ENCODE data around the gene RXRA. TPM values are rescaled to one million over a fixed set of nuclear protein-coding genes. Genes with fewer than 3 reads are reported as not detected.

RXRA gene
- total and polyA plus RNA-seq, 7 experiments from 2014 or later = 0.31 to 59.5 (median 8.4) TPM

GRCh38 chr9:134419684-134420076 lies 93.4 kb downstream of the RXRA start:
- Mint-ChIP-seq H3K9me3 (no peaks in the 10 kb centered on the region), H3K36me3 (no peaks in the 10 kb centered on the region), H3K27me3 (no peaks in the 10 kb centered on the region), H3K4me1 (peaks cover 0 to 6% (median 0%) of the 10 kb centered on the region in 7 donors), H3K4me3 (no peak overlapping the region), H3K27ac (no peak overlapping the region)
- H3K27ac ChIP-seq (ENCODE audit: low read depth, low read length) = no peak overlapping the region
- no peaks in the 10 kb centered on the region for H3K9me3 ChIP-seq (ENCODE audit: control insufficient read depth in 2 of 3, low read length in 3 of 3)
- ChIA-PET POLR2A (no interaction called here), CTCF (no interaction called here)
- H3K27me3 ChIP-seq (ENCODE audit: control insufficient read depth in 2 of 2, insufficient read depth in 2 of 2, low read length in 2 of 2) = no peaks in the 10 kb centered on the region
- ATAC-seq = no peak
- H3K36me3 ChIP-seq (ENCODE audit: control insufficient read depth in 2 of 3, insufficient read depth in 3 of 3, low read length in 3 of 3) = peaks cover 0 to 9% (median 0%) of the 10 kb centered on the region in 3 experiments
- DNase-seq = no peak
- no peaks in the 10 kb centered on the region for H3K4me1 ChIP-seq (ENCODE audit: control insufficient read depth in 2 of 2, insufficient read depth in 2 of 2, low read length in 2 of 2)
- intact Hi-C loops (cut with micrococcal nuclease) = no loop called here
- H3K4me3 ChIP-seq (ENCODE audit: low read length) = no peak overlapping the region

- Histone ChIP-seq H3K4me1 (ENCODE audit: control insufficient read depth in 2 of 2, insufficient read depth in 2 of 2, low read length in 2 of 2) (no peaks in the 10 kb centered on the region), H3K27ac (ENCODE audit: low read depth, low read length) (no peak overlapping the region), H3K9me3 (ENCODE audit: control insufficient read depth in 2 of 3, low read length in 3 of 3) (no peaks in the 10 kb centered on the region), H3K27me3 (ENCODE audit: control insufficient read depth in 2 of 2, insufficient read depth in 2 of 2, low read length in 2 of 2) (no peaks in the 10 kb centered on the region), H3K4me3 (ENCODE audit: low read length) (no peak overlapping the region), H3K36me3 (ENCODE audit: control insufficient read depth in 2 of 3, insufficient read depth in 3 of 3, low read length in 3 of 3) (peaks cover 0 to 9% (median 0%) of the 10 kb centered on the region in 3 experiments)
- no peaks in the 10 kb centered on the region for H3K9me3 Mint-ChIP-seq
- ChIA-PET CTCF (no interaction called here), POLR2A (no interaction called here)
- H3K36me3 Mint-ChIP-seq = no peaks in the 10 kb centered on the region
- H3K27me3 Mint-ChIP-seq = no peaks in the 10 kb centered on the region
- H3K4me1 Mint-ChIP-seq = peaks cover 0 to 6% (median 0%) of the 10 kb centered on the region in 7 donors
- intact Hi-C loops (cut with micrococcal nuclease) = no loop called here
- H3K27ac Mint-ChIP-seq = no peak overlapping the region
- ATAC-seq (no peak), DNase-seq (no peak)
- no peak overlapping the region for H3K4me3 Mint-ChIP-seq
Observed at GRCh38 chr9:134420281-134420845, 94.1 kb downstream of the RXRA start.

- peak overlapping the region in 1 of 9 donors; percentile 37 for H3K27ac Mint-ChIP-seq
- H3K9me3 ChIP-seq (ENCODE audit: control insufficient read depth in 2 of 3, low read length in 3 of 3) = no peaks in the 10 kb centered on the region
- peaks cover 0 to 9% (median 0%) of the 10 kb centered on the region in 3 experiments for H3K36me3 ChIP-seq (ENCODE audit: control insufficient read depth in 2 of 3, insufficient read depth in 3 of 3, low read length in 3 of 3)
- DNase-seq (no peak), ATAC-seq (no peak)
- no peaks in the 10 kb centered on the region for H3K36me3 Mint-ChIP-seq
- H3K27me3 ChIP-seq (ENCODE audit: control insufficient read depth in 2 of 2, insufficient read depth in 2 of 2, low read length in 2 of 2) = no peaks in the 10 kb centered on the region
- H3K4me1 ChIP-seq (ENCODE audit: control insufficient read depth in 2 of 2, insufficient read depth in 2 of 2, low read length in 2 of 2) = no peaks in the 10 kb centered on the region
- CTCF ChIA-PET = no interaction called here
- H3K27me3 Mint-ChIP-seq = no peaks in the 10 kb centered on the region
- no peak overlapping the region for H3K27ac ChIP-seq (ENCODE audit: low read depth, low read length)
- no peak overlapping the region for H3K4me3 Mint-ChIP-seq
- peaks cover 0 to 6% (median 0%) of the 10 kb centered on the region in 7 donors for H3K4me1 Mint-ChIP-seq
- H3K9me3 Mint-ChIP-seq = no peaks in the 10 kb centered on the region
- intact Hi-C loops (cut with micrococcal nuclease) = no loop called here
- H3K4me3 ChIP-seq (ENCODE audit: low read length) = no peak overlapping the region
- POLR2A ChIA-PET = no interaction called here
Observed at GRCh38 chr9:134420974-134421432, 94.7 kb downstream of the RXRA start.

GRCh38 chr9:134421888-134422287 lies 95.6 kb downstream of the RXRA start:
- Mint-ChIP-seq H3K36me3 (no peaks in the 10 kb centered on the region), H3K4me3 (no peak overlapping the region), H3K4me1 (peaks cover 0 to 6% (median 0%) of the 10 kb centered on the region in 7 donors), H3K9me3 (no peaks in the 10 kb centered on the region), H3K27ac (no peak overlapping the region), H3K27me3 (no peaks in the 10 kb centered on the region)
- Histone ChIP-seq H3K27me3 (ENCODE audit: control insufficient read depth in 2 of 2, insufficient read depth in 2 of 2, low read length in 2 of 2) (no peaks in the 10 kb centered on the region), H3K4me1 (ENCODE audit: control insufficient read depth in 2 of 2, insufficient read depth in 2 of 2, low read length in 2 of 2) (no peaks in the 10 kb centered on the region), H3K27ac (ENCODE audit: low read depth, low read length) (no peak overlapping the region), H3K9me3 (ENCODE audit: control insufficient read depth in 2 of 3, low read length in 3 of 3) (no peaks in the 10 kb centered on the region), H3K36me3 (ENCODE audit: control insufficient read depth in 2 of 3, insufficient read depth in 3 of 3, low read length in 3 of 3) (peaks cover 0 to 9% (median 0%) of the 10 kb centered on the region in 3 experiments), H3K4me3 (ENCODE audit: low read length) (no peak overlapping the region)
- intact Hi-C loops (cut with micrococcal nuclease) = no loop called here
- ChIA-PET CTCF (no interaction called here), POLR2A (no interaction called here)
- no peak for DNase-seq
- ATAC-seq = no peak

- H3K27ac Mint-ChIP-seq = no peak overlapping the region
- CTCF ChIA-PET = interaction anchor here (0.5 kb wide), 1 partner anchor 1897 kb away, joined by 4 read pairs; no protein-coding TSS in a partner anchor
- Histone ChIP-seq H3K36me3 (ENCODE audit: control insufficient read depth in 2 of 3, insufficient read depth in 3 of 3, low read length in 3 of 3) (peaks cover 0 to 9% (median 0%) of the 10 kb centered on the region in 3 experiments), H3K9me3 (ENCODE audit: control insufficient read depth in 2 of 3, low read length in 3 of 3) (no peaks in the 10 kb centered on the region), H3K27me3 (ENCODE audit: control insufficient read depth in 2 of 2, insufficient read depth in 2 of 2, low read length in 2 of 2) (no peaks in the 10 kb centered on the region), H3K27ac (ENCODE audit: low read depth, low read length) (no peak overlapping the region), H3K4me3 (ENCODE audit: low read length) (no peak overlapping the region), H3K4me1 (ENCODE audit: control insufficient read depth in 2 of 2, insufficient read depth in 2 of 2, low read length in 2 of 2) (no peaks in the 10 kb centered on the region)
- H3K4me1 Mint-ChIP-seq = peaks cover 0 to 6% (median 0%) of the 10 kb centered on the region in 7 donors
- POLR2A ChIA-PET = no interaction called here
- H3K4me3 Mint-ChIP-seq = no peak overlapping the region
- H3K9me3 Mint-ChIP-seq = no peaks in the 10 kb centered on the region
- intact Hi-C loops (cut with micrococcal nuclease) = no loop called here
- H3K27me3 Mint-ChIP-seq = no peaks in the 10 kb centered on the region
- H3K36me3 Mint-ChIP-seq = no peaks in the 10 kb centered on the region
- DNase-seq (no peak), ATAC-seq (no peak)
Observed at GRCh38 chr9:134422301-134423090, 96.2 kb downstream of the RXRA start.

GRCh38 chr9:134423166-134423565 lies 96.9 kb downstream of the RXRA start:
- ChIA-PET POLR2A (no interaction called here), CTCF (interaction anchor here (0.5 kb wide), 1 partner anchor 1897 kb away, joined by 4 read pairs; no protein-coding TSS in a partner anchor)
- H3K27ac ChIP-seq (ENCODE audit: low read depth, low read length) = no peak overlapping the region
- peaks cover 0 to 6% (median 0%) of the 10 kb centered on the region in 7 donors for H3K4me1 Mint-ChIP-seq
- no peaks in the 10 kb centered on the region for H3K36me3 Mint-ChIP-seq
- H3K27me3 Mint-ChIP-seq = no peaks in the 10 kb centered on the region
- H3K4me3 ChIP-seq (ENCODE audit: low read length) = no peak overlapping the region
- no peak overlapping the region for H3K27ac Mint-ChIP-seq
- intact Hi-C loops (cut with micrococcal nuclease) = no loop called here
- H3K36me3 ChIP-seq (ENCODE audit: control insufficient read depth in 2 of 3, insufficient read depth in 3 of 3, low read length in 3 of 3) = peaks cover 0 to 9% (median 0%) of the 10 kb centered on the region in 3 experiments
- H3K9me3 Mint-ChIP-seq = no peaks in the 10 kb centered on the region
- no peaks in the 10 kb centered on the region for H3K9me3 ChIP-seq (ENCODE audit: control insufficient read depth in 2 of 3, low read length in 3 of 3)
- DNase-seq = no peak
- no peak for ATAC-seq
- H3K4me1 ChIP-seq (ENCODE audit: control insufficient read depth in 2 of 2, insufficient read depth in 2 of 2, low read length in 2 of 2) = no peaks in the 10 kb centered on the region
- H3K4me3 Mint-ChIP-seq = no peak overlapping the region
- H3K27me3 ChIP-seq (ENCODE audit: control insufficient read depth in 2 of 2, insufficient read depth in 2 of 2, low read length in 2 of 2) = no peaks in the 10 kb centered on the region
